Activated naive CD8-positive, alpha-beta T cell treated with anti-CD3 and anti-CD28 coated beads, Interleukin-2, amount 50 U/mL, for 16 hours (primary cell): ENCODE results near the gene CLPTM1.

Experiments
- DNase-seq: peaks from one replicate; pipeline ENCODE4 v3.0.0-alpha.2; 2020; ENCODE audit warnings: low read depth, low spot score

Gene CLPTM1

GRCh38 chr19:45010306-45010705, 55.1 kb downstream of the CLPTM1 start:
- no peak for DNase-seq

GRCh38 chr19:45011959-45012358, 56.8 kb downstream of the CLPTM1 start:
- DNase-seq: no peak

DNA sequence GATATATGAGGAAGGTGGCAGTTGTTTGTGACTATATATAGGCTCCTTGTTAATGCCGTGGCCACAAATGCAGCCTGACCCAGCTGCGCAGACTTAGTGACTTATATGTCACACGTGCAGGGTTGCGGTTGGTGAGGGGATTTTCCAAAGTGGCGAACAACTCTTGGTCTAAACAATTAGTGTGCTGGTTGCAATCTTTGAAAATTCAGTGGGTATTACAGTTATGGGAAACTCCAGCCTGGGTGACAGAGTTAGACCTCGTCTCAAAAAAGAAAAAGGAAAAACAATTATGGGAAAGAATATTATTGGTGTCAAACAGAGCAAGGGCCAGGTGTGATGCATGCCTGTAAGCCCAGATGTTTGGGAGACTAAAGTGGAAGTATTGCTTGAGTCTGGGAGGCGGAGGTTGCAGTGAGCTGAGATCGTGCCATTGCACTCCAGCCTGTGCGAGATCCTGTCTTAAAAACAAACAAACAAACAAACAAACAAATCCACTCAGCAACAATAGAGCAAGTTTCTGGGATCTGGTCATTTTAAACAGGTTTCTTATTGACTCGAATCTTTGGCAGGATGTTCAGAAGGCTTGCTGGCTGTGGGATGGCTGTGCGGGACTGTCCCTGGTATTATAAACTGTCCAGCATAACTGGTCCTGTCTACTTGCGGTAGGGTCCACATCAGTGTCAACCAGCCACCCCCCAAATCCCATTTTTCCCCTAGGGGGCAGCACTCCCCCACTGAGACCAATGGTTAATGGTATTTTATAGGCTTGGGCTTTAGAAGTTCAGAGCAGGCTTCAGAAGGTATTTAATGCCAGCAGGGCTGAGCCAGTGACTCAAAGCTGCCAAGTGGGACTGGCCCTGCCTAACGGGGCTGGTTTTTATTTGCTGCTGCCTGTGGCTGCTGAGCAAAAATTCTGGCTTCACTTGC, 61.5 kb downstream of the CLPTM1 start:
- peak; percentile 21 for DNase-seq

DNA sequence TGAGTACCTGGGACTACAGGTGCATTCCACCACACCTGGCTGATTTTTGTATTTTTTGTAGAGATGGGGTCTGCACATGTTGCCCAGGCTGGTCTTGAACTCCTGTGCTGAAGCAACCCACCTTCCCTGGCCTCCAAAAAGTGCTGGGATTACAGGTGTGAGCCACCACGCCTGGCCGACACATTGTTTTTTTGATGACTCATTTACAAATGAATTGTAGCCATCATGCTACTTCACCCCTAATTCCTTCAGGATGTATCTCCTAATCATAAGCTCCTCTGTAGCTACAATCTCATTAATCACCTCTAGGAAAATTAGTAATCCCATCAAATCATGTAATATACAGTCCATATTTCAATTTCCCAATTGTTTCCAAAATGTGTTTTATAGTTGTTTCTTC, 64.0 kb downstream of the CLPTM1 start:
- no peak for DNase-seq

DNA sequence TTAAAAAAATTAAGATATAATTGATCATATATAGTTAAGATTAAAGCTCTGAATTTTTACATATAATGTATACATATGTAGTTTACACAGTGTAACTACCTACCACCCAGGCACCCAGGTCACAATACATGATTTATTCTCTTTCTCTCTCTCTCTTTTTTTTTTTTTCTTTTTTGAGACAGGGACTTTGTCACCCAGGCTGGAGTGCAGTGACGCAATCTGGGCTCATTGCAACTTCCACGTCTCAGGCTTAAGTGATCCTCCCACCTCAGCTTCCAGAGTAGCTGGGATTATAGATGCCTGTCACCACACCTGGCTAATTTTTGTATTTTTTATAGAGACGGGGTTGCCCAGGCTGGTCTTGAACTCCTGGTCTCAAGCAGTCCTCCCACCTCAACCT, 64.9 kb downstream of the CLPTM1 start:
- DNase-seq: no peak

DNA sequence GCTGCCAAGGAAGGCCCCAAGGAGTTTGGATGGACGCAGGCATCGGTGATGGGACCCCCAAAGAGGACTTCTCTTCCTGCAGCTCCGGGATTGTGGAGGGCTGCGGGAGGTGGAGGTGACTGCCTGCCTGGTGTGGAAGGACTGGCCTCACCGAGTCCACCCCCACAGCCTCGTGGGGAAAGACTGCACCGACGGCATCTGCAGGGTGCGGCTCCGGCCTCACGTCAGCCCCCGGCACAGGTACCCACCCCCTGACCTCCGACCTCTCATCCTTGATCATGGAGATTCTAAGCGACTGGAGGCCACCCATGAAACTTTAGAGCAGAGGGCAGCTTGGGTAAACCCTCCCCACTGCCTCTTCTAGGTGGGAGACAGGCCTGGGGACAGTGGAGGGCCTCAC, 66.8 kb downstream of the CLPTM1 start:
- DNase-seq: no peak

GRCh38 chr19:45023048-45023447, 67.9 kb downstream of the CLPTM1 start:
- DNase-seq: no peak

DNA sequence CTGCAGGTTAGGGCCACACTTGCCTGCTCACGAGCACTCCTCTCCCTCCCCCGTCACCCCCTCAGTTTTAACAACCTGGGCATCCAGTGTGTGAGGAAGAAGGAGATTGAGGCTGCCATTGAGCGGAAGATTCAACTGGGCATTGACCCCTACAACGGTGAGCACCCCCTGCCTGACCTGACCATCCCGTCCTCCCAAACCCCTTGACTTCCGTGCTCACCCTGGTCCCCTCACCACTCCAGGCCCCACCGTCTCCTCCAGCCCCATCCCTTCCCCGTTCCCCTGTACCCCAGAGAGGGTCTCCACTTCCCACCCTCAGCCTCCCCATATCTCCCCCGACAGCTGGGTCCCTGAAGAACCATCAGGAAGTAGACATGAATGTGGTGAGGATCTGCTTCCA, 70.1 kb downstream of the CLPTM1 start:
- DNase-seq: no peak

- no peak for DNase-seq
These were observed 72.2 kb downstream of the CLPTM1 start for GRCh38 chr19:45027371-45027770.

GRCh38 chr19:45030825-45031224, 75.6 kb downstream of the CLPTM1 start:
- DNase-seq: no peak

DNA sequence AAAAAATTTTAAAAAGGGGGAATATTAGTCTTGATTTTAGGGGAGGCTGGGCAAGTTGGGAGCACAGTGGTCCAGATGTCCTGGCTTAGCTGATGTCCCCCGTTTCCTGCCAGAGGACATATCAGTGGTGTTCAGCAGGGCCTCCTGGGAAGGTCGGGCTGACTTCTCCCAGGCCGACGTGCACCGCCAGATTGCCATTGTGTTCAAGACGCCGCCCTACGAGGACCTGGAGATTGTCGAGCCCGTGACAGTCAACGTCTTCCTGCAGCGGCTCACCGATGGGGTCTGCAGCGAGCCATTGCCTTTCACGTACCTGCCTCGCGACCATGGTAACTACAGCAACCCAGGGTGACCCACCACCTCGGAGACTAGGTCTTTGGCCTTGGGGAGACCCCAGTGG, 77.2 kb downstream of the CLPTM1 start:
- no peak for DNase-seq

- no peak for DNase-seq
These were observed 80.6 kb downstream of the CLPTM1 start for GRCh38 chr19:45035755-45036154.

DNA sequence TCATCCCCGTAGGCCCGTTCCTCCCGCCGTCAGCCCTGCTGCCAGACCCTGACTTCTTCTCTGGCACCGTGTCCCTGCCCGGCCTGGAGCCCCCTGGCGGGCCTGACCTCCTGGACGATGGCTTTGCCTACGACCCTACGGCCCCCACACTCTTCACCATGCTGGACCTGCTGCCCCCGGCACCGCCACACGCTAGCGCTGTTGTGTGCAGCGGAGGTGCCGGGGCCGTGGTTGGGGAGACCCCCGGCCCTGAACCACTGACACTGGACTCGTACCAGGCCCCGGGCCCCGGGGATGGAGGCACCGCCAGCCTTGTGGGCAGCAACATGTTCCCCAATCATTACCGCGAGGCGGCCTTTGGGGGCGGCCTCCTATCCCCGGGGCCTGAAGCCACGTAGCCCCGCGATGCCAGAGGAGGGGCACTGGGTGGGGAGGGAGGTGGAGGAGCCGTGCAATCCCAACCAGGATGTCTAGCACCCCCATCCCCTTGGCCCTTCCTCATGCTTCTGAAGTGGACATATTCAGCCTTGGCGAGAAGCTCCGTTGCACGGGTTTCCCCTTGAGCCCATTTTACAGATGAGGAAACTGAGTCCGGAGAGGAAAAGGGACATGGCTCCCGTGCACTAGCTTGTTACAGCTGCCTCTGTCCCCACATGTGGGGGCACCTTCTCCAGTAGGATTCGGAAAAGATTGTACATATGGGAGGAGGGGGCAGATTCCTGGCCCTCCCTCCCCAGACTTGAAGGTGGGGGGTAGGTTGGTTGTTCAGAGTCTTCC, 82.4 kb downstream of the CLPTM1 start:
- no peak for DNase-seq

GRCh38 chr19:45038931-45039893, 84.0 kb downstream of the CLPTM1 start, which contains the start of gene CLASRP:
Gene CLASRP, plus strand, starts transcription at chr19:45039045. Its CDS starts 1,168 bp downstream, at chr19:45040213.
- DNase-seq: peak; percentile 77

- DNase-seq: no peak
These were observed 85.0 kb downstream of the CLPTM1 start for GRCh38 chr19:45040059-45040771.

DNA sequence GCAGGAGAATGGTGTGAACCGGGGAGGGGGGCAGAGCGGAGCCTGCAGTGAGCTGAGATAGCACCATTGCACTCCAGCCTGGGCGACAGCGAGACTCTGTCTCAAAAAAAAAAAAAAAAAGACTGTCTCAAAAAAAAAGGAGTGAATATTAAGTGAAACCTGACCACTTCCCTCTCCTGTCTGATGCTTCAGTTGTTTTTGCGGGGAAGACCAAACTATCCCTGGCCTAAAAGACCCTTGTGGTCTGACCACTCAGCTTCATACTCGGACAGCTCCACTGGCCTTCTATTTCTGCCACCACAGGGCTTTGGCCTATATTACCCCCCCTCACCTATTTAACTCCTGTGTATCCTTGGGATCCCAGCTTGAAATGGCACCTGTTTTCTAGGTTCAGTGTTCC, 85.9 kb downstream of the CLPTM1 start:
- DNase-seq: no peak
